Suprapubic skin (tissue), 4 donors: ENCODE data around the gene UNKL. TPM values are rescaled to one million over a fixed set of nuclear protein-coding genes. Genes with fewer than 3 reads are reported as not detected.
"Not testable (repeated sequence)": the region's sequence is repeated elsewhere in the genome, so short reads cannot be mapped to it uniquely, and the experiment has no call there.

Experiments
- DNase-seq, 2 donors: peaks; one replicate each; pipeline ENCODE4 v3.0.0-alpha.2; 2019; ENCODE audit warnings: low spot score in 2 of 2
- H3K27ac ChIP-seq: fragments of 200-600 bp; sonication (generic); one replicate; pipeline ENCODE4 v1.5.1; 2019
- H3K27me3 ChIP-seq: fragments of 200-600 bp; sonication (generic); one replicate; pipeline ENCODE4 v1.5.1; 2019
- H3K36me3 ChIP-seq: fragments of 200-600 bp; sonication (generic); one replicate; pipeline ENCODE4 v1.5.1; 2019
- H3K4me1 ChIP-seq: fragments of 200-600 bp; sonication (generic); one replicate; pipeline ENCODE4 v1.5.1; 2019
- H3K4me3 ChIP-seq: fragments of 200-600 bp; sonication (generic); one replicate; pipeline ENCODE4 v1.5.1; 2019; ENCODE audit warnings: mild to moderate bottlenecking
- H3K9me3 ChIP-seq: fragments of 200-600 bp; sonication (generic); one replicate; pipeline ENCODE4 v1.5.1; 2019
- CTCF ChIP-seq, 2 donors: fragments of 200-600 bp in 1 of 2; fragments of 450-650 bp in 1 of 2; sonication (generic) in 1 of 2; IDR thresholded peaks; one replicate each; pipeline ENCODE4 v1.5.1; 2016 to 2019; ENCODE audit warnings: antibody characterized with exemption in 2 of 2, mild to moderate bottlenecking in 1 of 2, moderate library complexity in 1 of 2
- EP300 ChIP-seq: sonication (generic); formaldehyde crosslinking; IDR thresholded peaks from one replicate; pipeline ENCODE4 v1.6.1; 2017; ENCODE audit warnings: antibody characterized with exemption
- POLR2A ChIP-seq, 2 donors: fragments of 450-650 bp; IDR thresholded peaks; one replicate each; pipeline ENCODE4 v1.6.1; 2017; ENCODE audit warnings: antibody characterized with exemption in 2 of 2, mild to moderate bottlenecking in 2 of 2, moderate library complexity in 2 of 2
- POLR2AphosphoS5 ChIP-seq, 3 donors: sonication (generic); formaldehyde crosslinking; IDR thresholded peaks; one replicate each; pipeline ENCODE4 v1.6.1; 2017; ENCODE audit warnings: antibody characterized with exemption in 3 of 3
- WGBS: methylation state at CpG from one replicate; pipeline ENCODE4 v1.1.5; 2018; 5-methylcytosine and 5-hydroxymethylcytosine counted together
- total RNA-seq, 4 donors: library from RNA; depleted of rRNA; stranded (reverse); fragments of >200 nt; gene quantifications; one replicate each; pipeline ENCODE4 v1.1.0, GENCODE V29; 2016

UNKL gene
- total RNA-seq, 4 donors from 2014 or later, result 13.0 to 81.0 (median 33.4) TPM

GRCh38 chr16:1444730-1445517 lies 30.4 kb upstream of the UNKL start:
- TF ChIP-seq EP300 (no peak), CTCF (IDR thresholded peaks at IDR 0.05) (no peak), POLR2AphosphoS5 (IDR thresholded peaks at IDR 0.05) (no peak), POLR2A (IDR thresholded peaks at IDR 0.05) (no peak)
- Histone ChIP-seq H3K36me3 (peaks cover 48% of the 10 kb centered on the region), H3K27ac (no peak overlapping the region), H3K9me3 (no peaks in the 10 kb centered on the region), H3K4me1 (no peaks in the 10 kb centered on the region), H3K27me3 (no peaks in the 10 kb centered on the region), H3K4me3 (no peak overlapping the region)
- 86% methylated on average over 28 of the region's 48 CpGs for WGBS
- DNase-seq, result no peak

GRCh38 chr16:1443980-1444729 lies 29.7 kb upstream of the UNKL start, which contains the start of gene CCDC154:
Gene CCDC154 (minus strand): TSS chr16:1444556. CDS start chr16:1444322, 234 bp downstream.
- Histone ChIP-seq H3K27me3 (no peaks in the 10 kb centered on the region), H3K9me3 (no peaks in the 10 kb centered on the region), H3K27ac (no peak within 1 kb of the TSS), H3K4me3 (no peak within 1 kb of the TSS), H3K36me3 (peaks cover 40% of the 10 kb centered on the region), H3K4me1 (no peaks in the 10 kb centered on the region)
- 71% methylated on average over 12 of the region's 27 CpGs for WGBS
- TF ChIP-seq CTCF (IDR thresholded peaks at IDR 0.05) (no peak), EP300 (no peak), POLR2A (IDR thresholded peaks at IDR 0.05) (no peak), POLR2AphosphoS5 (IDR thresholded peaks at IDR 0.05) (no peak)
- DNase-seq, result no peak

GRCh38 chr16:1443403-1443973 lies 29.0 kb upstream of the UNKL start:
- Histone ChIP-seq H3K9me3 (no peaks in the 10 kb centered on the region), H3K27me3 (no peaks in the 10 kb centered on the region), H3K4me1 (no peaks in the 10 kb centered on the region), H3K36me3 (peaks cover 34% of the 10 kb centered on the region), H3K4me3 (no peak overlapping the region), H3K27ac (no peak overlapping the region)
- TF ChIP-seq POLR2AphosphoS5 (IDR thresholded peaks at IDR 0.05) (no peak), CTCF (IDR thresholded peaks at IDR 0.05) (no peak), POLR2A (IDR thresholded peaks at IDR 0.05) (no peak), EP300 (no peak)
- DNase-seq, result no peak
- WGBS, result 100% methylated on average over 2 of the region's 38 CpGs

GRCh38 chr16:1442697-1443096 lies 28.2 kb upstream of the UNKL start:
- no peak overlapping the region for H3K4me3 ChIP-seq
- H3K36me3 ChIP-seq, result peaks cover 26% of the 10 kb centered on the region
- WGBS, result 95% methylated on average over 13 of the region's 24 CpGs
- TF ChIP-seq POLR2AphosphoS5 (IDR thresholded peaks at IDR 0.05) (no peak), POLR2A (IDR thresholded peaks at IDR 0.05) (no peak), EP300 (no peak), CTCF (IDR thresholded peaks at IDR 0.05) (no peak)
- H3K27ac ChIP-seq, result no peak overlapping the region
- no peak for DNase-seq
- no peaks in the 10 kb centered on the region for H3K4me1 ChIP-seq
- H3K27me3 ChIP-seq, result no peaks in the 10 kb centered on the region
- H3K9me3 ChIP-seq, result no peaks in the 10 kb centered on the region

- Histone ChIP-seq H3K36me3 (peaks cover 13% of the 10 kb centered on the region), H3K9me3 (no peaks in the 10 kb centered on the region), H3K4me1 (no peaks in the 10 kb centered on the region), H3K4me3 (no peak overlapping the region), H3K27ac (no peak overlapping the region), H3K27me3 (no peaks in the 10 kb centered on the region)
- DNase-seq, result no peak
- no peak for TF ChIP-seq CTCF (IDR thresholded peaks at IDR 0.05)
- no peak for TF ChIP-seq EP300
- no peak for TF ChIP-seq POLR2AphosphoS5 (IDR thresholded peaks at IDR 0.05)
- no peak for TF ChIP-seq POLR2A (IDR thresholded peaks at IDR 0.05)
- no CpG with 5 or more reads among the region's 22 CpGs for WGBS
These were observed 26.9 kb upstream of the UNKL start for GRCh38 chr16:1441391-1441829.

GRCh38 chr16:1439699-1440074 lies 25.2 kb upstream of the UNKL start:
- H3K36me3 ChIP-seq, H3K4me1 ChIP-seq, H3K27me3 ChIP-seq, H3K9me3 ChIP-seq, DNase-seq, H3K27ac ChIP-seq, H3K4me3 ChIP-seq: not testable (repeated sequence)
- WGBS, result 93% methylated on average over 4 of the region's 4 CpGs
